NCI-H187 (cell line): Measurements from ENCODE around the gene BTBD17.

ENCODE experiments used
- DNase-seq, 2 experiments: peaks; one replicate each; lab custom pipeline; 2025; lab: John Stamatoyannopoulos, UW

Gene BTBD17

DNA sequence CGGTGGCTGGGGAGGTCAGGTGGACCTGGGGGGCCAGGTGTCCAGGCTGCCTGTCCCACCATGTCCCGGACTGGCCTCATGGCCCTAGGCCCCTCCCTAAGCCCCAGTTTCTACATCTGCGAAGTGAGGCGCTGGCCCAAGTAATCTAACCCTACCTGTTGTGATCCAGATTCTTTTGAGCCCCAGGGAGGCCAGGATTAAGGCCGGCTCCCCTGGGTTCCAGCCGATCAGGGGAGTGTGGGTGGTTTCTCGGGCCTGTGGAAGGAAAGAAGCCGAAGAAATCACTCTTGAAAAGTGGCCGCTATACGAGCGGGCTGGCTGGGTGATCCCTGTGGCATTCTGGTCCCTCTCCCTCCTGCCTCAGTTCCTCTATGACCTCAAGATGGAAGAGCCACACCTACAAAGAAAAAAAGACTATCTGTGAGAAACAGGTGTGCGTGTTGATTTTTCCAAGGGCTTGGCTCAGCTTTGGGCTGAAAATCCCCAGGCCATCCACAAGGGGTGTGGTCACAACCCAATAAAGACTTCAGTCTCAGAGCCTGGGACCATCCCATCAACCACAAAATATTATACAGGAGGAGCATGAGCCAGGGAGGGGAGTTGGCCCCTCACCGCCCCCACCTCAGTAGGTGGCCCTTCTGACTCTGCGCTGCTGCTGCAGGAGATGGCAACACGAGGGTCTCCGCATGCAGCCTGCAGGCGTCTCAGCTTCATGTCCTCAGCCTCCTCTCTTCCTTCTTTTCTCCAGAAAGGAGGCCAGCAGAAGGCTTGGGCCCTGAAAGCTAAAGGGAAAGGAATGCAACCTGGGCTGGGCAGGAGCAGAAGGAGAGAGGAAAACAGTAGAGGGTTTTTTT, 25.9 kb upstream of the BTBD17 start:
- DNase-seq: no peak

DNA sequence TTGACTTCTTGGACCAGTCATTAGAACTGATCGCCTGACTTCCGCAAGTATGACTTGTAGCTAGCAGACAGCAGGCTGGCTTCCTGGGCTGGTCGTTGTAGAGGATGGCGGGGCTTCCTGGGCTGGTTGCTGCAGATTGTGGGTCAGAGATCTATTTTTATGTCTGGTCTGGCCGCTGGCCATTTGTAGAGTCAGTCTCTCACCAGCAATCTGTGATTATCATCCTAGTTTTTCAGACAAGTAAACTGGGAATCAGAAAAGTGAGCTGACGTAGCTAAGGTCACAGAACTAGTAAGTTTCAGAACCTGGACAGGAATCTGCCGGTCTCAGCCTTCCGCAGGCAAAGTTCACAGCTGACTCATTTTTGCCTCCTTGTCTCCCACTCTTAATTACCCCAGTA, 24.7 kb upstream of the BTBD17 start:
- no peak for DNase-seq

- DNase-seq: no peak
These were observed 23.5 kb upstream of the BTBD17 start for GRCh38 chr17:74385201-74385600.

GRCh38 chr17:74383141-74383540, 21.5 kb upstream of the BTBD17 start:
- DNase-seq: no peak

DNA sequence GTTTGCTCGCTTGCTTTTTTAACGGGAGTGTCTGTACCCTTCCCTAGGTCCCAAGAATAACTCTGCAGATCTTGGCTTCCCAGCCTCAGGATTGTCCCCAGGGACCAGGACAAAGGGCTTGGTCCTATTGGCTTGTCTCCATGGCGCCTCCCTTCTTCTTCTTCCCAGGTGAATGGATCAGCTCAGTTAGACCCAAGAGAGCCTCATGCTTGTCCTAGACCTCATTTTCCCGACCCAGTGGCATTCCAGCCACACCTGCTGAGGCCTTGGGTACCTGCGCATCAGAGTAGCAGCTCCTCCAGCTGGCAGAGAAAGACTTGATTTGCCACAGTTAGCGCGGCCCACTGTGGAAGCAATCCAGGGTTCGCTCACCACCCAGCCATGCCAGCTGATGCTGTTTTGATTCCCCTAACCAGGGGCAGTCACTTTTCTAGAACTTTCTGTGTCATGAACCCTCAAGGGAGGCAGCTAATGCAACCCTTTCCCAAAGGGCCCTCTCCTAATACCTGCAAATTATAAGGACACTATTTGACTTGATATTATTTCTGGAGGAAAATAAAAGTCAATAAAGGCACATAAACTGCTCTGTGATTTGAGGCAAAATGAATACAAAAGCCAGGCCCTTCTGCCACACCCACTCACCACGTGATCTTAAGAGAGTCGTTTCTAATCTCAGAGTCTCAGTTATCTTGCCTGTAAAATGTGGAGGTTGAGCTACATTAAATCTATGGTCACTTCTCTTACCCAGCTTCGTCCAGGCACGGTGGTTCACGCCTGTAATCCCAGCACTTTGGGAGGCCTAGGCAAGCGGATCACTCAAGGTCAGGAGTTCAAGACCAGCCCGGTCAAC, 19.5 kb upstream of the BTBD17 start:
- DNase-seq: peak in 1 of 2 experiments; percentile 58

DNA sequence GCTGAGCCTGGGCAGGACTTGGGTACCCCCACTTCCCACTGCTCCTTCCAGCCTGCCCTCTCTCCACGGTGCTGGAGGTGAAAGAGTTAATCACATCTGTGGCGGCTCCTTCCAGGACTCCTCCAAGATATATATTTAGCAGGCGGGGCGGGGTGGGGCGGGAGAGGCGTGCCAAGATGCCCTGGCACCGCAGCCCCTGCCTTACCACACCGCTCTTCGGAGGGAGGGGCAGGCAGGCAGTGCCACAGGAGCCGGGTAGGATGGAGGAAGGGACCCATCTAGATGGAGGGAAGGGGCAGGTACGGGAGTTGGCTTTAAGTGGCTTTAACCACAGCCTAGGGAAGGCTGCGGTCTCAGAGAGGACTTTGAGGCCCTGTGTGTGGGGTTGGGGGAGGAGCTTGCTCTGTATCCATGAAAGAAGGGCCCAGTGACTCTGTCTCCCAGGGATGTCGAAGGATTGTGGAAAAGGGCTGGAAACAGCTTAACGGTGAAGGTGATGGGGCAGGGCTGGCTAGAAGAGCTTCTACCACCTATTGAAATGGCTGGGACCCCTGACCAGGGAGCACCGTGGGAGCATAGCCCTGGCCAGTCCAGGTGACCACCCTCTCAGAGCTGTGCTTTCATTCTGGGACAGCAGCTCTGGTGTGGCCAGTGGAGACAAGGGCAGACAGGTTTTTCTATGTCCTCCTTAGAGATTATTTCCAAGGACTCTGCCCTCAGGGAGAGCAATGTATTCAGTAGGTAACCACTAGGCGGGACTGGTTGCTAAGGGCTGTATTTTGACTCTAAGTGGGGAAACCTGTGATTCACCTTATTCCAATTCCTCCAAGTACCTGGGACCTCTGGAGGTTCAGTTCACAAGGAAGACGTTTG, 18.7 kb upstream of the BTBD17 start:
- peak; percentile 63 to 78 for DNase-seq

DNA sequence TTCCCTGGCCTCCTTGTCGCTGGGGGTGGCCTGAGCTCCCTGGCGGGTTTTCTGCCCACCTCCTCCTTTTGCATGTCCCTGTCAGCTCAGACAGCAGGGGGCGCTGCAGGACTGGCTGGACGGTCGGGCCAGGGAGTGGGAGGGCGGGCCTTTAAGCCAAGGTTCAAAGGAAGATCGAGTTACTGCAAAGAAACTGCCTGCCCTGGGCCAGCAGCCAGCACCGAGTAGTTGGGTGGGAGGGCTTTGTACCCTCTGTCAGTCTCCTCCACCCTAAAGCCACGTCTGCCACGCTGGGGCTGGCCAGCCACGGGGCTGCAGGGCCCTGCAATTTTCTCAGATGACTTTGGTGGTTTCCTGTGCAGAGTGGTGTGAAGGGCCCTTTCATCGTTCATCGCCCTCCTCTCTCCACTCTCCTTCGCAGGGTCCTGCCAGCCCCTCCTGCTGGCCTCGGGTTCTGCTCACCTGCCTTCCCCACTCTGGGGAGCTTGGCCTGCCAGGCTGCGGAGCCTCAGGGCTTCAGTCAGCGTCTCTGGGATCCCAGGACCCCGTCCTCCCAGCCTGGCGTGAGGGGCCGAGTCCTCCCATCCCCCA, 17.9 kb upstream of the BTBD17 start:
- DNase-seq: peak; percentile 63 to 81

DNA sequence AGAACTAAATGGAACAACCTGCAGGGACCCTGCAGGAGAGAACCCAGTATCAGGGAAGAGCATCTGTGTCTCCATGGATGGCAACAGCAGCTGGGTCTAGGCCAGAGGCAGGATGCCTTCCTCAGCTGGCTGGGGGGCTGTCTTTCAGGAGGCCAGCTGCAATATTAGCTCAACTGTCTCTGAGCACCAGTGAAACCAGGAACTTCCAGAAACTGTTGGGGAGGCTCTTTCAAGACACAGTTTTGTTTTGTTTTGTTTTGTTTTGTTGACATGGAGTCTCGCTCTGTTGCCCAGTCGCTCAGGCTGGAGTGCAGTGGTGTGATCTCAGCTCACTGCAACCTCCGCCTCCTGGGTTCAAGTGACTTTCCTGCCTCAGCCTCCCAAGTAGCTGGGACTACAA, 13.2 kb upstream of the BTBD17 start:
- no peak for DNase-seq

DNA sequence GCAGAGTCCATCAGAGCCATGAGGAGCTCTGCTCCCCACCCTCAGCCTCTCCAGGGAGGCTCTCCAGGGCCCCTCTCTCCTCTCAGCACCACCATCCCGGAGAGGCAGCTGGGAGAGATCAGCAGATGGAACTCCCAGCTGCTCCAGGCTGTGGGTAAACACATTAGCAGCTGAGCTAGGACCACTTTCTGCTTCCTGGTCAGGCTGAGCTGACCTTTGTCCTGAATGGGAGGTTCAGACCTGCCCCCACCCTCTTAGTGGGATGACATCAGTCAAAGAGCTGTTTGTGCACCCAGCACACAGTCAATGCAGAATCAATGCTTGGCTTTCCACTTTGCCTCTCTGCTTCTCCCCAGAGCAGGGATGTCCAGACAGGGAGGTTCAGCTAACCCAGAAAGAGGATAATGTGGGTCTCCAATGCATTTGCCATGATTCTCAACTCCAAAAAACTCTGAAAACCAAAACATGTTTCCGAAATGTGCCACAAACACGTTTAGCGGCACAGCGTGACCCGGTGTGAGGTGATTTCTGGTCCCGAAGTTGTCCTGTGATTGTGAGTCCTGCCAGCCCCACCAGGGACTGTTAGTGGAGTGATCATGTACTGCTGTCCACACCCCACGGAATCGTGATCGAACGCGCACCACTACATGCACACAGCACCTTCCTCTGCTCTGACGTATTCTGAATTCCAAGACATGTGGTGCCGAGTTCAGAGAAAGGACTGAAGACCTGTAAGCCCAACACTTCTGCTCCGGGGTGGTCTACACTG, 12.4 kb upstream of the BTBD17 start:
- DNase-seq: no peak

GRCh38 chr17:74372426-74372825, 10.8 kb upstream of the BTBD17 start:
- DNase-seq: no peak

- DNase-seq: no peak
These were observed 10.0 kb upstream of the BTBD17 start for GRCh38 chr17:74371653-74372147.

DNA sequence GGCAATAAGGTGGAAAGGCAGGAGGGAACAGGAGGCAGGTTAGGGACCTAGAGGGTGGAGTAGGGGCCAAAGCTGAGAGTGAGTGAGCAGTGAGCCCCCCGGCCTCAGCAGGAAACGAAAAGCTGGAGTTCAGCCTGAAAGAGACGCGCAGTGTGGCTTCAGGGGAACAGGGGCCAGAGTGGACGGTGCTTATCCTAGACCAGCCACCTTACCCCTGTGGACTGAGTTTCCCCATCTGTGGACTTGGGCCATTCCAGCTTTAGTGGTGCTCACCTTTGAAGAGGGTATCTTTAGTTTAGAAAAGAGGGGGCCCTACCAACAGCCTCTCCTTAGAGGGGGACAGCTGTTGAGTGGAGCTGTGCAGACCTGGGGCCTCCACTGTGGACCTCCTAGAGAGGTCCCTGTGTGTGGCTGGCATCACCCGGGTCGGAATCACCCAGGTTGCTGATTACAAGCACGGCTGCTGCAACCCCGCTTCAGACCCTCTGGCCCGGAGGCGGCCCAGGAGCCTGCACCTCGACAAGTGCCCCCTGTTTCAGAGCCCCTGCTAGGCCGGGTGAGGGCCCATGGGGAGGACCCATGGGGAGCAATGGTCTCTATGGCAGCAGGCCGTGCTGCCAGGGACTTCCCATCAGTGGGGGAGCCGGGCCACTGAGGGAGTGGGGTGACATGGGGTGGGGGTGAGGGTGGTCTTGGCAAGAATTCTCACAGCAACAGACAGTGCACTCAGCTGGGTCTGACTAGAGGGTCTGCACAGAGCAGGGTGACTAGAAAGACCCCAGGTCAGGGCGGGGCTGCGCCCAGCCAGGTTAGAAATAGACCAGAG, 8.2 kb upstream of the BTBD17 start:
- no peak for DNase-seq

DNA sequence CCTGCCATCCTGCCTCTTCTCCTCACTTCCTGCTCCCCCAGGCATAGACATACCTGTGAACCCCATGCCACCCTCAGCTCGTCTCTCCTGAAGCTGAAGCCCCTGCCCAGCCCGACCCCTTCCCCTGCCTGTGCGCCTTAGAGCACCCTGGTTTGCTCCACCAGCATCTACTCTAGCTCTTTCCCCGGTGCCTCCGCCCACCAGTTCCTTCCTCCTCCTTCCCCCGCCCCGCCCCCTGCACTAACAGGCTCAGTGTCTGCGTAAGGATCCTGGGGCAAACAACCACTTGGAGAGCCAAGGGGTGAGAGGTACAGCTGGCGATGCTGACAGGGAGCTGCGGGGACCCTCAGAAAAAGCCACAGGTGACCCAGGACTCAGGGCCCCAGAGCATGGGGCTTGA, 7.6 kb upstream of the BTBD17 start:
- no peak for DNase-seq

- DNase-seq: peak in 1 of 2 experiments; percentile 70
These were observed 6.8 kb upstream of the BTBD17 start for GRCh38 chr17:74368341-74369081.

- DNase-seq: no peak
These were observed 5.5 kb upstream of the BTBD17 start, which contains the start of gene GPR142 for GRCh38 chr17:74367206-74367605. Gene GPR142 (plus strand): TSS chr17:74367506. CDS start chr17:74369541, 2,035 bp downstream.

GRCh38 chr17:74362810-74363498, 1.3 kb upstream of the BTBD17 start:
- DNase-seq: peak in 1 of 2 experiments; percentile 27

DNA sequence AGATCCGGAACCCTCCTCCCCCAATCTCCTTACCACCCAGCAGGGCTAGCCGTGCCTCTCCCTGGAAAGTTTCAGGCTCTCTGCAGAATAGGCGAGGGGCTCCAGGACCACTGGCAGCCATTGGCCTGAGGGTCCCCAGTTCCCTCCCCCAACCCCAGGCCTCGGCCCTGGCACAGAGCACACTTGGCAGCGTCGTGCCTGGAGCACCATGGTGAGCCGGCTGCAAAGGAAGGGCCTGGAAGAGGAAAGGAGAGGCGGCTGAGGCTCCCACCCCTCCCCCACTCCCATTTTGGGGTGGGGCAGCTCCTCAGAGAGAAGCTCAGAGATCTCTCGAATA, 369 bp upstream of the BTBD17 start:
- no peak for DNase-seq

- DNase-seq: no peak
These were observed 804 bp downstream of the BTBD17 start for GRCh38 chr17:74360899-74361229.

GRCh38 chr17:74359916-74360315, 1.8 kb downstream of the BTBD17 start:
- DNase-seq: no peak
